HG02678 (cell line): ENCODE measurements around the gene DACH1.
"Not testable (repeated sequence)": the region's sequence is repeated elsewhere in the genome, so short reads cannot be mapped to it uniquely, and the experiment has no call there.

Source experiments
- ATAC-seq: cut with Tn5 transposase; IDR thresholded peaks from one replicate; pipeline ENCODE4 v1.9.1; 2021; ENCODE audit warnings: mild to moderate bottlenecking, moderate library complexity; ENCODE audit not compliant: unreplicated experiment

The DACH1 gene

DNA sequence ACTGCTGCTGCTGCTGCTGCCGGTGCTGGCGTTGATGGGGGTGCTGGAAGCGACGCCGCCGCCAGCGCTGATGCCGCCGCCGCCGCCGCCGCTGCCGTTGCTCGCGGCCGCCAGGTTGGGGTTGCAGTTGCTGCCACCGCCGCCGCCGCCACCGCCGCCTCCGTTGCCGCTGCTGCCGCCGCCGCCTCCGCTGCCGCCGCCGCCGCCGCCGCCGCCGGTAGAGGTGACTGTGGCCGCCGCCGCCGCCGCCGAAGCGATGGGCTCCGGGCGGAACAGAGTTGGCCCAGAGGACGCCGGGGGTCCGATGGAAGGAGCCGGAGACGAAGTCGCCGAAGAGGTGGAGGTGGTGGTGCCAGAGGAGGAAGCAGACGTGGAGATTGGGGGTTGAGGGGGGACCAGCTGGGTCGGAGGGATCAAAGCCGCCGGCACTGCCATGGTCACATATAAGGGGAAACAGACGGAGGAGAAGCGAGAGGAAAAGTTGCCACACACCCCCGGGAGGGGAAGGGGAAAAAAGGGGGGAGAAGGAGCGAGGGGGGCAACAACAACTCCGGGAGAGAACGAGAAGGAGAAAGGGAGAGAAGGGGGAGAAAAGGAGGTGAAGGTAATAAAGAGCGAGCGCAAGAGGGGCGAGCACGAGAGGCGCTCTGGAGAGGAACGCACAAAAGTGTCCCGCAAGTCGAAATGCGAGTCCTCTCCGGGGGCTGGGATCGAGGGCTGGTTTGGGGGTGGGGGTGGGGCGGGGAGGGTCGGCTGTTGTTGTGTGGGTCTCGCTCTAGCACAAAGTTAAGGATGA is 471 bp downstream of the DACH1 start:
- ATAC-seq, result peak; percentile 40

- ATAC-seq, result peak; percentile 8
Measured at GRCh38 chr13:71865874-71866334, 1.1 kb downstream of the DACH1 start.

GRCh38 chr13:71864986-71865873 is 1.8 kb downstream of the DACH1 start:
- ATAC-seq, result no peak

DNA sequence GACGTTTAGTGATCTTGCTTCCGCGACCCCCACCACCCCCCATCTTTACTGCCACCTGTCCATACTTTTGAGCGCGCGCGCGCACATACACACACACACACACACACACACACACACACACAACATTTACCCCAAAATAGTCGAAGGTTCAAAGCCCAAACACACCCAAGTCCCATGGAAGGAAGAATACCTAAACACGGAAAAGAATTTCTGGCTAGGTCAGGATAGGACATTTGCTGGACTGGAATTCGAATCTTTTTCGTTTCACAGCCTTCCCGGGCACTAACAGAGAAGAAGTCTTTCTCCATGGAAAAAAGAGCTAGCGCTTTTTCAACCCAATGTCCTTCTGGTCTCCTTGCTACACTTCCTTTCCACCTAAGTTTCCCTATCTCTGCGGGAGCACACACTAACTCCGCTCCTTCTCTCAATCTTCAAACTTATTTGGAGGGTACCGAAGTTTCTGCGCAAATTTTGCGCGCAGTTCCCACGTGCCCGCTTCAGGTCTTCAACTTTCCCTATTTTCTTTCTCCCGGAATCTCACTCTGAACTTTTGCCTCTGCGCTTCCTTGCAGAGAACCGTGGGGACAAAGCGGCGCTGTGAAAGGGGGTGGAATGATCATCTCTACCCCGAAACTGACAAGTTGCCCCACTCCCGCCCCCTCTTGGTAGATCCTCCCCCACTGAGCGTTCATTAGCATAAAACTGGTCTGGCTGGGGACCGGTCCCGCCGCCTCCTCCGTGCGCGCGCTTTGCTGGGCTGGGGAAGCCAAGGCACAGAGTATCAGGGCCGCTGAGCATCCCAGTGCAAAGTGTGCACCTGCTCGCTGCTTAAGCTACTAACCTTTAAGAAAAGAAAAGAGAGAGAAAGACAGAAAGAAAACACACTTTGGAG is 2.7 kb downstream of the DACH1 start:
- ATAC-seq, result no peak

DNA sequence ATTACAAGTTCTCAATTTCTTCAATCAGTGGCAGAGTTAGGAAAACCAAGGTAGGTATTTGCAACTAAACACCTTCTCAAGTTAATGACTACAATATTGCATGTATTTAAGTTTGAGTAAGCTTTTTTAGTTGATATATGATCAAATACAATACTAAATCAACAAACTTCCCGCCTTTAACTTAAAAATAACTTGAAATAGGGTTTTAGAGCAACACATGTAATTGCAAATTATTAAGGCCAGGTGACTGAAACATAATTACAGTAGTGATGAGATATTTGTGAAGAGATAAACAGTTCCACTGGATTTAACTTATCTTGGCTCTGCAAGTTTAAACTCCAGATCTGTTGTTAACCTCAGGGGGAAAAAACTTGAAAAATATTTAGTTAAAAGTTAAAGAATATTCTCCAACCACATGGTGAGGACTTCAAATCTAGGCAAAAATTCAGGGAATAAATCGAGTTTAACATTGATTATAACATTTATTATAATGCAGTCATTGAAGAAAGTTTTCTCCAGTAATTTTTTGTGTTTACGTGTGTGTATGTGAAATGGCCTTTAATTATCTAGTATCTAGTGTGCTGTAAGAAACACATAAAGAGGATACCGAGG is 3.6 kb downstream of the DACH1 start:
- ATAC-seq, result no peak

DNA sequence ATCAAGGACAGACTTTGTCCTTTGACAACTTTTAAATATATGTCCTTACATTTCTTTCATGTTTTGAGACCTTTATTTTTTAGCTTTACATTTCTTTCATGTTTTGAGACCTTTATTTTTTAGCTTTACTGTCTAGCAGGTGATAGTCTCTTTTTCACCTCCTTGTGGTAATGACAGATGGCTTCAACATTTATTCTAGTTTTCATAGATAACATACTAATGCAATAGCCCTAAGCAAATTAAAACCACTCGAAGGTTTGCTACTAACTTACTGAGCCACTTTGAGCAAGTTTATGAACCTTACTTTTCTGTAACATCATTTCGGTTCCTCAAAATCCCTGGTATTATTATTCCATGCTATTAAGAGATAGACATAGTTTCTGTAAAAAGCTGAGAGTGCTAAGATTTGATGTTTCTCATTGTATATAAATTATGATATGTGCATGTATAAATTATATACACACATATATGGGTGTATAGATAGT is 4.5 kb downstream of the DACH1 start:
- no peak for ATAC-seq

- ATAC-seq, result no peak
Measured at GRCh38 chr13:71861769-71862458, 5.1 kb downstream of the DACH1 start.

DNA sequence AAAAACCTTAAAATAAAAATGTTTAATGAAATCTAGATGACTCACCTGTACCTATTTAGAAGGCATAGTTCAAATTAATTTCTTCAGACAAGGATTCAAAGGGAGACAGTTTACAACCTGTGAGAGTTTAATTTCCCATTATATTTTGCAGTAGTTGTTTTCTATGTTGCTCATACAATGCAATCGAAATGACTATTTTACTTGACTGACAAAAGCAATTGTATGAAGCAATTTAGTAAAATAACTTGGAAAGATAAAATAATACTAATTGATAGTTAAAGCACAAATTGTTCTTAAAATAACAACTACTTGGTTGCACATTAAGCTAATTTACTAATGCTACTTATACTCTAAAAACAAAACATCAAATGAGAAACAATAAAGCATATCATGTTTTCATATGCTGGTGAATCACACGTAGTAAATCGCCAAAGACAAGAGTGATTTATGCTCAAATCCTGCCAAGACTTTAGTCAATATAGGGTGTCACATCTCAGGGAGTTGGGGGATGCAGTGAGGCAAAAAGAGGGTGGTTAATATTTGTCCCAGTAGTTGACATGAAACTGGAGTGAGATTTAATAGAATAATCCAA is 6.4 kb downstream of the DACH1 start:
- no peak for ATAC-seq

- ATAC-seq, result no peak
Measured at GRCh38 chr13:71858647-71859046, 8.4 kb downstream of the DACH1 start.

DNA sequence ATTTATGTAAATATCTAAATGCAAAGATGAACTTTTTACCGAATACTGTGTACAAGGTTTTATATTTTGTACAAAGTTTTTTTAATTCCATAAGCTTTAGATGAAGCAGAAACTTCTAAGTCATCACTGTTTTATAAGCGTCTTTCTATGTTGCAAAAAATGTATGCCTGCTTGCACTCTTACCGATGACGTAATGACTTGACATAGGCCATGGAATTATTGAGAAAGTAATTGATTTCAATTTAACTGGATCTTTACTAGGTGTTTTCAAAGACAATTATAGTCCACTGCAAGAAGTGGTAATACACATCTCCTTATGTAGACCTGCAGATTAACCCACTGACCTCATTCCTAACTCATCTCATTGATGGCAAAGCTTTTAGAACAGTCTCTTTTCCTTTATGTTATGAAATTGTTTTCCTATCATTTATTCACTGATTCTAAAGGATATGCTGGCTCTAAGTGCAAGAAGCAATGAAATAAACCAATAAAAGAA is 10.4 kb downstream of the DACH1 start:
- ATAC-seq, result no peak

GRCh38 chr13:71854401-71854800 is 12.6 kb downstream of the DACH1 start:
- ATAC-seq, result no peak

DNA sequence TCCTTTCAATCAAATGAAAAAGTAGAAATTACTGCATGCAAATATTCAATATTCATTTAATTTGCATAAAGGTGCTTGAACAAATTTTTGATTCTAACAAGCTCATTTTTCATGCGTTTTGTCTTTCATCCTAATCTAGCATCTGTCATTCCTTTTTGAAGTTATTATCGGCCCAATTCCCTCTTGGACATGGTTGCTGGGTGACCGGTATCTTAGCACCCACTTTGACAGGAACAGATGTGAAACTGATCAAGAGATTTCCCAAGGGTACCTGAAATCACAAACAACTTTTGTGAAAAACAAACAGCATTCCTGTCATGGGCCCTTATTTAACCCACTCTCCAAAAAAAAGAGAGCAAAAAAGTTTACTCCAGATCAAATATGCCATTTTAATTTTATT is 13.3 kb downstream of the DACH1 start:
- ATAC-seq, result no peak

GRCh38 chr13:71852736-71853135 is 14.3 kb downstream of the DACH1 start:
- ATAC-seq, result no peak

DNA sequence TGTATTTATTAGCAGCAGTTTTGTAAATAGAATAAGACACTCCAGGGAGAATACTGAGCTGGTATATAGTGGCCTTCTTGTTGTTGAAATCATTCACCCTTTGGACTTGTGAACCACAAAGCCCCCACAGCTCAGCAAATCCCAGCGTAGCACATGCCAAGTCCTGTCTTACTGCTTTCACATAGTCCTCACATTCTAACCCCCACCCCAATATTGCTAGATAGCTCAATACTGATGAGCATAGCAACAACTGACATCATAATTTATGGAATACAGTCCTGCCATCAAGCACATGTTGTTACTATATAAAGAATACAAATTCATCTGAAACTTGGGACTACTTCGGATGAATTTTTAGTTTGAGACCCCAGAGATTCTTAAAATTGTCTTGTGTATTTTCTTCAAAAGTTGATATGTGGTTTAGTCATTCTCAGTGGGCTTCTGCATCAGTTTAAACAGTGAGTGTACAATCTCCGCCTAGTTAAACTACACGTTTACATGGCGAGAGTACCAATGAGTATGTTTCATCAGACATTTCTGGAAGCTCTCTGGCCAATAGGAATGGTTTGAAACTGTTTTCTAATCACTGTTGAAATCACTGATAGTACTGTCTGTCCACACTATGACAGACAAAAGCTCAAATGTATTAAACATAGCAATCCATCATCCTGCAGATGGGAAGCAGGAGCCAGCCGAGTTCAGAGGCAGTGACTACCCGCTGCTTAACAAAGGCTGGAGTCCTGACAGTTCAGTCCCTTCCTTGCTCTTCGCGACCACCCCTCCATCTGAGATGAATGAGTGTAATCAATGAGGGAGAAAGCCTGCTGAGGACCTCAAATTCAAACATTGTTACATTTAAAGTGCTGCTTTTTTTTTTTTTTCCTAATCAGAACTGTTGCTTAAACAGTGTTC is 15.2 kb downstream of the DACH1 start:
- no peak for ATAC-seq

DNA sequence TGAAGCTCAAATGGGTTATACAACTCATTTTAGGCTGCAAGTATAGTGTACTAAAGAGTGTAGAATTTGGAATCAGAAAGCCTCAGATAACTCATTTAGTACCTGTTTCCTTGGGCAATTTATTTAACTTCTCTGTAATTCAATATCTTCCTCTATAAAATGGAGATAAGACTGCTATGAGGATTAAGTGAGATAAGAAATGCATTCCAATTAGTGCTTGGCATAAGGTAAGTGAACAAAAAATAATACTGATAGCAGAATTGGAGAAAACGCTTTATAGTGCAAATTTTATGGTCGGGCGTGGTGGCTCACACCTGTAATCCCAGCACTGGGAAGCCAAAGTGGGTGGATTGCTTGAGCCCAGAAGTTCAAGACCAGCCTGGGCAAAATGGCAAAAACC is 25.0 kb downstream of the DACH1 start:
- no peak for ATAC-seq

DNA sequence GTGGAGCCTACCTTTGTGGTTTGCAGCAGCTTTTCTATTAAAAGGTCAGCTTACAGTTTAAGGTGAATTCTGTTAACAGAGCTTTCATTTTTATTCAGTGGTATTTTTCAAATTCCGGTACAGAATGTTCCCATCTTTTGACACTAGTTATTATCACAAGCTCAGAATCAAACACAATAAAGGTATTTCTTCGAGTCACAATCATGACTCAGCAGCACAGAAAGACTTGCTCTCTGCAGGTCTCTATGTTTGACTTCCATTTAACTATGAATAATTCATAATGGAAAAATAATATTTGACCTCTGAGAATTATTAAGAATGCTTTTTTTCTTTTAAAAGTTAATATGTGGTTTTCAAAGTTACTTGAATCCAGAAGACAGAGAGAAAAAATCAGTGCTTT is 28.2 kb downstream of the DACH1 start:
- ATAC-seq, result no peak

DNA sequence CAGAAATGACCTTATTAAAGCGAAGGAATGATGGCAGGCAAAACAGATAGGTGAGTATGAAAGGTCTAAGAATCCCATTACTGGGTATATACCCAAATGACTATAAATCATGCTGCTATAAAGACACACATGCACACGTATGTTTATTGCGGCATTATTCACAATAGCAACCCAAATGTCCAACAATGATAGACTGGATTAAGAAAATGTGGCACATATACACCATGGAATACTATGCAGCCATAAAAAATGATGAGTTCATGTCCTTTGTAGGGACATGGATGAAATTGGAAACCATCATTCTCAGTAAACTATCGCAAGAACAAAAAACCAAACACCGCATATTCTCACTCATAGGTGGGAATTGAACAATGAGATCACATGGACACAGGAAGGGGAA is 29.4 kb downstream of the DACH1 start:
- ATAC-seq, result not testable (repeated sequence)

- ATAC-seq, result no peak
Measured at GRCh38 chr13:71831716-71832115, 35.3 kb downstream of the DACH1 start.
